Measurements from ENCODE around the gene MAGI3.
"Not testable (repeated sequence)": the region's sequence is repeated elsewhere in the genome, so short reads cannot be mapped to it uniquely, and the experiment has no call there.

MAGI3 gene

DNA sequence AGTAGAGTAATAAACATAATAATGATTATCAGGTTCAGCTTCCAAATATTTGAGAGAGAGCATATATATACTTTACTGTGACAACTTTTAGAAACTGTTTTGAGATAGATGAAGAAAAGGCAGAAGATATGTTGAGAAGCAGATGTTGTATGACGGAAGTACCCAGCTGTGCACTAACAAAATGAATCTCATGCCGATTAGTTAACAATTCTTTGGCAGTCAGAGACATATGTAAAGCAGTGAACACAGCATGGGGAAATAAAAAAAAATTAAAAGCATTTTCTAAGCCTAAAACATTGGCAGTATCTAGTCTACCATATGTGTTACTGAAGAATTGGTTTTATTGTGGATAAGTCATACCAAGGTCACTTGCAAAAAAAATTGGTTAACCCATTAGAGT lies 51.8 kb downstream of the MAGI3 start:
- no peak for DNase-seq (ENCODE audit: low read depth)

DNA sequence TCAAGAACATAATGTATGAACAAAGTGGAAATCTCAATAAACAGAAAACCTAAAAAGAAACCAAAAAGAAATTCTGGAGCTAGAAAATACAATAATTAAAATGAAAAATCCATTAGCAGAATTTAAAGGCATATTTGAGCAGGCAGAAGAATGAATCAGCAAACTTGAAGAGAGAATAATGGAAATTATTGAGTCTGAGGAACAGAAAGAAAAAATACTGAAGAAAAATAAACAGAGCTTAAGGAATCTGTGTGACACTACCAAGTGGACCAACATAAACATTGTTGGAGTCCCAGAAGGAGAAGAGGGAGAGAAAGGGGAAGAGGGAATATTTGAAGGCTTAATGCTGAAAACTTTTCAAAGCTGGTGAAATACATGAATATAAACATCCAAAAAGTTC lies 54.5 kb downstream of the MAGI3 start:
- DNase-seq (ENCODE audit: low read depth), result no peak

DNA sequence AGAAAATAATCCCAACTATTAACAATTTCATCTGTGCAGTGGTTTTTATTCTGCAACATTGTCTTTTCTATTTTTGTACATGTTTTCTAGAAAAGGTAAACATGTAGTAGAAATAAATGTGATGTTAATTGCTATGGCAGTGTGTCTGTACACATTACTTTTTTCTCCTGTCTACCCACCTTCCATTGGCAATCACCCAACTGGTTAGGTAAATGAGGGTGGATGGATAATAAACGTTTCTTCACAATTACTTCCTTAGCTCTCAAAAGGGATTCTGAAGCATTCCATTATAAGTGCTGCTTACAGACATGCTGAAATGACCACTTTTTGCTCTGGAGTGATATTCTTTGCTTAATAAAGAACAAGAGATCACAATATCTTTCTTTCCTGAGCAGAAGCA lies 61.4 kb downstream of the MAGI3 start:
- DNase-seq (ENCODE audit: low read depth), result no peak

DNA sequence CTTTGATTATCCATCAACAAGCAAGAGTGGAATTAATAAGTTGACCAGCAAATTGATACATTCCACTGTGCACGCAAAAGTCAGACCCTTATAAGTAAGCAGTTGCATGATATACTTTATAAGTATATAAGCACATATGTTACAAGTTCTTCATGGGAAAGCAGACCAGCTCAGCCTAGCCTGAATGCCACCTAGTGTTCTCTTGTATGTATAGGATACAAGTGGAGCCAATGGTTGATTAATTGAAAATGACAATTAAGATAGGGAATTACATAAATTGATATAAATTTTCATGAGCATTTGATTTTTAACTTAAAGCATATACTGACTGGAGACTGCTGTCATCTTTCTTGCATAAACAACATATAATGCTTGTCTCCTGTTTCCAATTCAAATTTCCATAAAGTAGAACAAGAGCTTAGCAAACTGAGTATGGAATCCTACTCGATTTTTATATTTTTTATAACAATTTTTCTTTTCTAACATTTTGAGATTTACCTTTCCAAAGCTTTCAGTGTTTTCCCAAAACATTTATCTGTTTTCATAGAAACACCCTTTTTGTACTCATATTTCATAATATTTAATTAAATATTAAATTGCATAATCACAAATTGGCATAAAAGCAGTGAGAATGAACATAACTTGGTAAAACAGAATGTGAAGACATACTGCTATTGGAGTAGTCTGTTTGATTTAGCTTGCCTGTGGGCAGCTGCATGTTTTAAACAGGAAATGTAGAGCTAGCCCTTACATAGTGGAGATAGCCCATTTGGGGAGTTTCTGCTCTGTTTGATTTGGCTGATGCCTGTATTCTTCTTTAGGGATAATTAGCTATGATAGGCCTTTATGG lies 62.8 kb downstream of the MAGI3 start:
- no peak for DNase-seq (ENCODE audit: low read depth)

DNA sequence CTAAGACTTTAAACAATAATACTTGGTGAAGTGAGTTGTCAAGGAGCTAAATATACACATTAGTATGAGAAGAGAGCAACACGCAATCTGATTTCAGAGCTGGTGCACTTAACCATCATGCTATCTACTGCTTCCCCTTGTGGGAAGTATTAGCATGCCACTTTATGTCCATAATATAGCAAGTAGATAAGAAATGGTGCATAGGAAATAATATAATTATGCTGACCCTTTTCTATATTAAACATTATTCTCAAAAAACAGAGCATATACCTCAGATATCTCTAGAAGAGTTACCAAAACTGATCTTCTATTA lies 63.4 kb downstream of the MAGI3 start:
- no peak for DNase-seq (ENCODE audit: low read depth)

DNA sequence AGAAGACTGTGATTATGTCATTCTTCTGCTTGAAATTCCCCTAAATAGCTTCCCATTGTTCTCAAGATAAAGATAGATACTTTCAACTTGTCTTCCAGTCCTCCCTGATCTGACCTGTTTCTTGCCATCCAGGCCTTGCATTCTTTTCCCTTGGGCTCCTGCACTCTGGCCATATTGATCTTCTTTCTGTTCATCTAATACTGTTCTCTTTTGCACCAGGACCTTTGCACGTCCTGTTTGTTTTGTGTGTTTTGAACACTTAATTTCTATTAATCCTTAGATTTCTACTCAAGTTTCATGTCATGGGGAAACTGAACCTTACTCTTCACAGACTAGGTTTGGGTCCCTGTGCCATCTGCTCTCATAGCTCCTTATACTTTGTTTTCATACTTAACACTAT lies 65.1 kb downstream of the MAGI3 start:
- DNase-seq (ENCODE audit: low read depth), result no peak

DNA sequence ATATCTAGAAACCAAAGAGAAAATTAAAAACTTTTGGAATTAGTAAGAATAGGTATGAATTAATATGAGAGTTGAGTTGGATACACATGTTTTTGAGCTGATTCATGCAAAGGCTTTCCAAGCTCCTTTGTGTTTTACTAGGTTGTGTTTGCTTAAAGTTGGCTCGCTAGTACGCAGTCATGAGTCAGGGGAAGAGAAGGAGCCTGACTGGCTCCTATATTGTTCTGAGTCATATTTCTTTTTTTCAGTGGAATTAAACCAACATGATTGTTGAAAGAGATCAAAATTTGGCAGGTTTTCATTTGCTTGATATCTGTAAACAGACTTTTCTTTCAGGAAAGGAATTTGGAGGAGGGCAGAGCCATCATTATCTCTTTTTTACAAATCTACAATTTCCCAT lies 66.7 kb downstream of the MAGI3 start:
- DNase-seq (ENCODE audit: low read depth), result no peak

DNA sequence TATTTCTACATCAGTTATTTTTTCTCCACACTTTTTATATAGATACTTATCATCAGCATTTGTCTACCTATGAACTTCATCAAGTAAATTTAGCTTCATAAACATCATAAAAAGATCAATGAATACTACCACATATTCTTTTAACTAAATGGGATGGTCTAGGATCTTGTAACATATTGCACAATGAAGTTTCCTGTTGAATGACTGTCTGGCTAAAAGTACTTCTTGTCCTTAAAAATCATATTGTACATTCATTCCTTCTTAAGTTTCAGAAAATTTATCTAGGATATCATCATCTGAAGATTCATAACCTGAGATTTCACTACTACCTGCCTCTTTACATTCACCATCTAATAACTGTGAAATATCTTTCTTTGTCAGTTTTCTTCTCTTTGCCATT lies 69.0 kb downstream of the MAGI3 start:
- no peak for DNase-seq (ENCODE audit: low read depth)

DNA sequence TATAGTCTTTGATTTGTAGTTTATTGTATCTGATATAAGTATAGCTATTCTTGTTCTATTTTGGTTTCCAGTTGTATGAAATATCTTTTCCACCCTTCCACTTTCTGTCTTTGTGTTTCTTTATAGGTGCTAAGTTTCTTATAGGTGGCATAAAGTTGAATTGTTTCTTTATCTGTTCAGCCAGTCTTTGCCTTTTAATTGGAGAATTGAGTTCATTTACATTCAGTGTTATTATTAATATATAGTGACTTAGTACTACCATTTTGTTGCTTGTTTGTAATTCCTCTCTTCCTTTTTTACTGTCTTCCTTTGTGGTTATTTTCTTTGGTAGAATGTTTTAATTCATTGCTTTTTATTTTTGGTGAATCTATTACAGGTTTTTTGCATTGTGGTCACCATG lies 77.7 kb downstream of the MAGI3 start:
- DNase-seq (ENCODE audit: low read depth), result no peak

DNA sequence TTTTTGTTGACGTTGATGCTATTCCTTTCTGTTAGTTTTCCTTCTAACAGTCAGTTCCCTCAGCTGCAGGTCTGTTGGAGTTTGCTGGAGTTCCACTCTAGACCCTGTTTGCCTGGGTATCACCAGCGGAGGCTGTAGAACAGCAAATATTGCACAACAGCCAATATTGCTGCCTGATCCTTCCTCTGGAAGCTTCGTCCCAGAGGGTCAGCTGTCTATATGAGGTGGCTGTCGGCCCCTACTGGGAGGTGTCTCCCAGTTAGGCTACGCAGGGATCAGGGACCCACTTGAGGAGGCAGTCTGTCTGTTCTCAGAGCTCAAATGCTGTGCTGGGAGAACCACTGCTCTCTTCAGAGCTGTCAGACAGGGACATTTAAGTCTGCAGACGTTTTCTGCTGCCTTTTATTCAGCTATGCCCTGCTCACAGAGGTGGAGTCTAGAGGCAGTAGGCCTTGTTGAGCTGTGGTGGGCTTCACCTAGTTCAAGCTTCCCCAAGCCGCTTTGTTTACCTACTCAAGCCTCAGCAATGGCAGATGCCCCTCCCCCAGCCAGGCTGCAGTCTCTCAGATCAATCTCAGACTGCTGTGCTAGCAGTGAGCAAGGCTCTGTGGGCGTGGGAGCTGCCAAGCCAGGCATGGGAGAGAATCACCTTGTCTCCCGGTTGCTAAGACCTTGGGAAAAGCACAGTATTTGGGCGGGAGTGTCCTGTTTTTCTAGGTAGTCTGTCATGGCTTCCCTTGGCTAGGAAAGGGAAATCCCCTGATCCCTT lies 88.3 kb downstream of the MAGI3 start:
- not testable (repeated sequence) for DNase-seq (ENCODE audit: low read depth)

DNA sequence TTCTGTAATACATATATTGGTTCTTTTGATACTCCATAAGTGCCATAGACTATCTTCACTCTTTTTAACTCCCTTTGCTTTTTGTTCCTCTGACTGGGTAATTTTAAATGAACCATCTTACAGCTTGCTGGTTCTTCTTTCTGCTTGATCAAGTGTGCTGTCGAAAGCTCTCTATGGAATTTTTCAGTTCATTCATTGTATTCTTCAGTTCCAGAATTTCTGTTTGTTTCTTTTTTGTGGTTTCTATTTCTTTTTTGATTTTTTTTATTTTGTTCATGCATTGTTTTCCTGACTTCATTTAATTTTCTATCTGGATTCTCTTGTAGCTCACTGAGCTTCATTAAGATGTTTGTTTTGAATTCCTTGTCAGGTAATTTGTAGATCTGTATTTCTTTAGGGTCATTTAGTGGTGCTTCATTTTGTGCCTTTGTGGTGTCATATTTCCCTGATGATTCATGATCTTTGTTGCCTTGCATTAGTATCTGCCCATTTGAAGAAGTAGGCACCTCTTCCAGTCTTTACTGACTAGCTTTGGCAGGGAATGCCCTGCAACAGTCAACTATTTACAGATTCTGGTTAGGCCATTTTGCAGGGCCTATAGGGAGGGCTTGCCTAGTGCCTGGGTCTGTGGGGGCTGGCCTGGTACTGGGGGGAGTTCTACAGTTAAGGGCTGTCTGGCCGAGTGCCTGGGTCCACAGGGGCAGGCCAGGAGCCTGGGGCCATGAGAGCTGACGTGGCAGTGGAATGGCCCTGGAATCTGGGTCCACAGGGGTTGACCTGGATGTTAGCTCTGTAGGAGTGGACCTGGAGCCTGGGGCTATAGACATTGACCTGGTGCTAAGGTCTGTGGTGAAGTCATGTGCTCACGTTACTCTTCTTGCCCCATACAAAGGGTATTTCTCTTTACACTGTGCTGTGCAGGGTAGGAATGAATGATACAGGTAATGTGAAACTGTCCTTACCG lies 89.7 kb downstream of the MAGI3 start:
- no peak for DNase-seq (ENCODE audit: low read depth)

DNA sequence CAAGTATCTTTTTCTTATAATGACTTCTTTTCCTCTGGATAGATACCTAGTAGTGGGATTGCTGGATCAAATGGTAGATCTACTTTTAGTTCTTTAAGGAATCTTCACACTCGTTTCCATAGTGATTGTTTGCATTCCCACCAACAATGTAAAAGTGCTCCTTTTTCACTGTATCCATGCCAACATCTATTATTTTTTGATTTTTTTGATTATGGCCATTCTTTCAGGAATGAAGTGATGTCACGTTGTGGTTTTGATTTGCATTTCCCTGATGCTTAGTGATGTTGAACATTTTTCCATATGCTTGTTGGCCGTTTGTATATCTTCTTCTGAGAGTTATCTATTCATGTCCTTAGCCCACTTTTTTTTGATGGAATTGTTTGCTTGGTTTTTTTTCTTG lies 94.8 kb downstream of the MAGI3 start:
- DNase-seq (ENCODE audit: low read depth), result not testable (repeated sequence)

DNA sequence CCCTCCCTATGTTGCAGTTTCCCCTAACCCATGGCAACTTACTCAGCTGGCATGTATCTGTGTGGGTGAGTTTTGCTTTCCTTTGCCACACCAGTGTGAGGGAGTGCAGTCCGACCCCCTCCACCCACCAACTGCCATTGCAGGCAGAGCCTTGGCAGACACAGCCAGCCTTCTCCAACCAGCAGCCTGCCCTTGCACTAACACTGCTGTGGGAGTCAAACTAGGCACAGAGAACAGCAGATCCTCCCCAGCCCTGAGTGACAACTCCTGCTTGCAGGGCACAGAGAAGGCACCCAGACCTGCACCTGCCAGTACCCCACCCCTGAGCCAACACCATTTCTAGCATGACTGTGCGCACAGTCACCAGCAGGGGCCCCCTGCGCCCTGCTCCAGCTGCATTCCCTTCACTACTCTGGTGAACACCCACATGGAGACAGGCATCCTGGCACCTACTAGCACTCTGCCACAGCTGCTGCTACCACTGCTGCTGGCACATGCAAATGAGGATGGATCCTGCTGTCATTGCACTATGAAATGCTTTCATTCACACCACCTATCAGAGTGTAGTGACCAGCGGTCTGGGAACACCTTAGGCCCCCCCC lies 98.4 kb downstream of the MAGI3 start:
- DNase-seq (ENCODE audit: low read depth), result no peak

DNA sequence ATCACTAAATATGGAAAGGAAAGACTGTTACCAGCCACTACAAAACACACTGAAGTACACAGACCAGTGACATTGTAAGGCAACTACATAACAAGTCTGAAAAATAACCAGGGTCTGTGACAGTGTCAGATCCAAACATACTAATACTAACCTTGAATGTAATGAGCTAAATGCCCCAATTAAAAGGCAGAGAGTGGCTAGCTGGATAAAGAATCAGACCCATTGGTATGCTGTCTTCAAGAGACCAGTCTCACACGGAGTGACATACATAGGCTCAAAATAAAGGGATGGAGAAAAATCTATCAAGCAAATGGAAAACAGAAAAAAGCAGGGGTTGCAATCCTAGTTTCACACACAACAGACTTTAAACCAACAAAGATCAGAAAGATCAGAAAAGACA lies 100.1 kb downstream of the MAGI3 start:
- DNase-seq (ENCODE audit: low read depth), result no peak

DNA sequence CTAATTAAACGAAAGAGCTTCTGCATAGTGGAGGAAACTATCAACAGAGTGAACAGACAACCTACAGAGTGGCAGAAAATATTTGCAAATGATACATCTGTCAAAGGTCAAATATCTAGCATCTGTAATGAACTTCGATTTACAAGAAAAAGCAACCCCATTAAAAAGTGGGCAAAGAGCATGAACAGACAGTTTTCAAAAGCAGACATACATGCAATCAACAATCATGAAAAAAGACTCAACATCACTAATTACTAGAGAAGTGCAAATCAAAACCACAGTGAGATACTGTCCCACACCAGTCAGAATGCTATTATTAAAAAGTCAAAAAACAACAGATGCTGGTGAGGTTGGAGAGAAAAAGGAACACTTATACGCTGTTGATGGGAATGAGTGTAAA lies 103.2 kb downstream of the MAGI3 start:
- no peak for DNase-seq (ENCODE audit: low read depth)

DNA sequence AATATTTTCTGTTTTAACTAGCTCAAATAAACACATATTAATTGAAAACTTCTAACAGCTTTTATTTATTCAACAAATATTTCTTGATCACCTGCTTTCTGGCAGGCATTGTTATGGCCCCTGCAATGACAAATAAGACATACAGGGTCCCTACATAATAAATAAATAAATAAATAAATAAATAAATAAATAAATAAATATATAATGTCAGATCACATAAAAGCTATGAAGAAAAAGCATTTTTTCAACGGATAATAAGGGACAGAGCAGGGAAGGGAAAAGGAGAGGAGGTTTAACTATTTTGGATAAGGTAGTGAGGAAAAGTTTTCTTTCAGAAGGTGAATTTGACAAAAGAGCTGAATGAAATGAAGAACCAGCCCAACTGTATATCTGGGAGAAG lies 115.0 kb downstream of the MAGI3 start:
- no peak for DNase-seq (ENCODE audit: low read depth)

DNA sequence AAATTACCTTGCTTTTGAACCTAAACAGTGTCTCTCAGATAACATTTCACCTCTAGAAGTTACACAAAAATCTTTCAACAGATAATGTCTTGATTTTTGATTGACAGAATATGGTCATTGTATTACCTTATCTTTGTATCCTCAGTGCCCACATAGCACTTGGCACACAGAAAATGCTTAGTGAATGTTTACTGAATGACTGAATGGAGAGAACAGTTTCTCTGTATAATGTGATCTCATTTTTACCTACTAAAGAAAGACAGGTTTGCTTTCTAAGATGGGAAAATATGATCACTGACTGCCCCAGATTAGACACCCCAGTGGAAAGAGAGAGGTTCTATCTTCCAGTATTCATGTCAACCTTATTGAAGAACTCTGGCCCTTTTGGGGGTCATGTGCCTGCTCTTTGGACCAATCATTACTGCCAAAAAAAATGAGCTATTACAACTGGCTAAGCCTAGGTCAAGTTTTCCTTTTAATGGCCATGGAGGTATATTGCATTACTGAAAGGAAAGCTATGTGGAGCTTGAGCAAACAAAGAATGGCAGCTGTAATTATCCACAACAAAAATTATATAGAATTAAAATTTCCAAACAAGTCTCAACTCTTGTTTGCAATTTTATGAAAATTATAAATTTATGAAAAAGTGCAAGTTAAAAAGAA lies 117.4 kb downstream of the MAGI3 start:
- no peak for DNase-seq (ENCODE audit: low read depth)

DNA sequence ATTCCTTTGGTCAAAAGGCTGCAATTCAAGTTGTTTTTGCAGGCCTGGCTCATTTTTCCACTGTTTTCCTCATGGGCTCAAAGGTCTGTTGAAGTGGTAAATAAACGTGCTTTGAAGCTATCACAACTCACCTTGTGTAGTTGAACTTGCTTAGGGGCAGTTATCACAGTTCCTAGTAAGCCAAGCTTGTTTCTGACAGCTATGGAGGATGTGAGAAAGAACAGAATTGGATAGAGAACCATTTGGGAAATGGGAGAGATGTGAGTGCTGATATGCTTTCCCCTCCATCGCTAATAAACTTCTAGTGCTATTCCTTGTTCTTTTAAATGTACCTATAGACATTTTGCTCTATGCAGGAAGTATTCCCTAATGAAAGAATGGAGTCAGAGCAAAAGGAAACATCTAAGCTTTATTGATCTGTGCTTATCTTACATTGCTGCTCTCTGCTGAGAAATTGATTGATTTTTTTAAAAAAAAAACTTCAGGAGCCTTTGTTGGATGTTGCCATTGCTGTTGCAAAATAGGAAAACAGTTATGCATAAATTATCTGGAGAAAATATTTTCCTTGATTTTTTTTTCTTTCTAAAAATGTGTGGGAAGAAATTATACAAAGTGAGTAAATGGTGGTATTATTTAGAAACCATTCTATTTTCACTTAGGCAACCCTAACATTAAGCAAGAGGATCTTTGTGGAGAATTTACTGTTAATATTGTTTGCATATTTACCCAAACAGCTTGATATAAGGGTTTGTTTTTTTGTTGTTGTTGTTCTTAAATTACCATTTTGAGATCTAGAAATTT lies 118.2 kb downstream of the MAGI3 start:
- DNase-seq (ENCODE audit: low read depth), result no peak

DNA sequence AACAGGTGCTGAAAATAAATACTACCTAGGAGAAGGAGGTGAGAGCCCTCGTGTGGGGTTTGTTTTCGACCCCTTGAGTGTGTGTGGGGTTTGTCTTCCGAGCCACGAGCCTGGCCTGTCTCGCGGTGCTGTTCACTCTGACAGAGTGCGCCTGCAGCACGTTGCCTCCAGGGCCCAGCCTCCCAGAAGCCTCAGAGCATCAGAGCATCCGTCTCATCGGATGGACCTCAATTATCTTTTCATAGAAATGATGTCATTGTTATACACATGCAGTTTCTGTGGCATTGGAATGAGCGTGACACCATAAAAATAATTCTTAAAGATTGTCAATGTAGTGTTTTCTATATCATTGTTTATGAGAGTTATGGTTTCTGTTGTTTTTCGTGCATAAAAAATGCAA lies 119.5 kb downstream of the MAGI3 start:
- not testable (repeated sequence) for DNase-seq (ENCODE audit: low read depth)

DNA sequence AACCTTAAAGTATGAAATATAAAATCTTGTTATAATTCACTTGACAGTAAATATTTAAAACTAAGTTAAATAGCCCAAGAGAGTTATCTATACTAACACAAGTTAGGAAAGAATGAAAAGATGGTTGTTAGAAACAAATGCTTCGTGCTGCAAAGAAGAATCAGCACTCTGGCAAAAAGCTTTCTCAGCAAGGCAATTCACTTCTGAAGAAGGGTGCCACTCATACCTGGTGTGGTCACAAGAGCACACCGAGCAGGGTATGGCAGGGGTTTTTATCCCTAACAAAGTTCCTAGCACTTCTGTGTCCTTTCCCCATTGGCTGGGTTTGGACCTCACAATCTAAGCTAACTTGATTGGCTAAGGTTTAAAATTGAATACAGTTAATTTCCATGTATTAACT lies 121.0 kb downstream of the MAGI3 start:
- no peak for DNase-seq (ENCODE audit: low read depth)

DNA sequence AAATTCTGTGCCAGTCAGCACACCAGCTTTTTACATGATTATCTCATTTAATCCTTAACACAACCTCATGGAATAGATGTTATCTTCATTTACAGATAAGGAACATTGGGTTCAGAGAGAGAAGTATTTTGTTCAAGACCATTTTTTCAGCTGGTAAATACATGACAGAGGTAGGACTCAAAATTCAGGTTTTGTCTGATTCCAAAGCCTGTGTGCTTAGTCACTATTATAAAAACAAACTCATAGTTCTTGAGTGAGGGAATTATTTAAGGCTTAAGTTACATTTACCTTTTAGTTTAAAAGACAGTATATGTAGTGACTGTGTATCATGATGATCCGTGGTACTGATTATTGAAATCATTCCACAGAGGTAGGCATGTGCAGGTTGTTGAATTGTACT lies 125.2 kb downstream of the MAGI3 start:
- DNase-seq (ENCODE audit: low read depth), result no peak
